NCI-H1930 (cell line): Measurements from ENCODE around the gene GTF2IRD2.
A peak's percentile ranks its signal among the peaks of the same experiment; 100 is the strongest.
"Not testable (repeated sequence)": the region's sequence is repeated elsewhere in the genome, so short reads cannot be mapped to it uniquely, and the experiment has no call there.

Experiments used
- DNase-seq, 2 experiments: peaks; one replicate each; lab custom pipeline; 2025; lab: John Stamatoyannopoulos, UW

GTF2IRD2 gene

DNA sequence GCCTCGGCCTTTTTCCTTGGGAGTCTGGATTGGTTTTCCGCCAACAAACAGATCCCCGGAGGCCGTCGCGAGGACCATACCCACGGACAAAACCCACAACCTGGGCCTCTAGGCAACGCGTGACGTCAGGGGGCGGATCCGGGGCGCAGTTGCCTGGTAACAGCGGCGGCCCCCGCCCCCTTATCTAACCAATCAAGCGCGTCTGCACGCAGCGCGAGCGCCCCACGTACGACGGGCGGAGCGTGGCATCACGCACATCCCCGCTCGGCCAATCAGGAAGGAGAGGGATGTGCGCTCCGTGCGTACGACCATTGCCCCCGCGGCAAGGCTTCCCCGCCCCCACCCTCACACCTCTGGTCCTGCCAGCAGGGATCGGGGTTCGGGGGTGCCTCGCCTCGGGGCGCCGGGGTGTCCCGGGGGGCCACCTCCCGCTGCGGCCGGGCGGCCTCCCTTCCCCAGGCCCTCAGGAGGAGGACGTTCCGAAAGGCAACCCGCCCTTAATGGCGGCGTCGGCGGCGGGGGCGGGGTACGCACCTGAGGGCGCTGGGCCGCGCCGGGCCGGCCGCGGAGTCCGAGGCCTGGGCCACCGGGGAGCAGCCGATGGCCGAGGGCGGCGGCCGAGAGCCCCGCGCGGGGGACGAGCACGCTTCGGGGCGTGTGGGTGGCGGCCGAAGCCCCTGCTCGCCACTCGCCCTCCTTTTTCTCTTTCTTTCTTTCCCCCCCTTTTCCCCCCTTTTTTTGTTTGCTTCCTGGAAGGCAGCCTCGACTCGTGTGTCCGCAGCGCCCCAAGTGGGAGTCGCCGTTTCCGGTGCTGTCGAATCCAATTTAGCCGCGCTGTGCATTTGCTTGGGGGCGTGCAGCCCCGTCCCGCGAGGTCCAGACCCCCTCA is at the start of gene GTF2IRD2:
Gene GTF2IRD2, minus strand, starts transcription at position 773 of the 889 bp plus-strand sequence. CDS start 15,227 bp downstream, outside the sequence.
- DNase-seq: not testable (repeated sequence)

DNA sequence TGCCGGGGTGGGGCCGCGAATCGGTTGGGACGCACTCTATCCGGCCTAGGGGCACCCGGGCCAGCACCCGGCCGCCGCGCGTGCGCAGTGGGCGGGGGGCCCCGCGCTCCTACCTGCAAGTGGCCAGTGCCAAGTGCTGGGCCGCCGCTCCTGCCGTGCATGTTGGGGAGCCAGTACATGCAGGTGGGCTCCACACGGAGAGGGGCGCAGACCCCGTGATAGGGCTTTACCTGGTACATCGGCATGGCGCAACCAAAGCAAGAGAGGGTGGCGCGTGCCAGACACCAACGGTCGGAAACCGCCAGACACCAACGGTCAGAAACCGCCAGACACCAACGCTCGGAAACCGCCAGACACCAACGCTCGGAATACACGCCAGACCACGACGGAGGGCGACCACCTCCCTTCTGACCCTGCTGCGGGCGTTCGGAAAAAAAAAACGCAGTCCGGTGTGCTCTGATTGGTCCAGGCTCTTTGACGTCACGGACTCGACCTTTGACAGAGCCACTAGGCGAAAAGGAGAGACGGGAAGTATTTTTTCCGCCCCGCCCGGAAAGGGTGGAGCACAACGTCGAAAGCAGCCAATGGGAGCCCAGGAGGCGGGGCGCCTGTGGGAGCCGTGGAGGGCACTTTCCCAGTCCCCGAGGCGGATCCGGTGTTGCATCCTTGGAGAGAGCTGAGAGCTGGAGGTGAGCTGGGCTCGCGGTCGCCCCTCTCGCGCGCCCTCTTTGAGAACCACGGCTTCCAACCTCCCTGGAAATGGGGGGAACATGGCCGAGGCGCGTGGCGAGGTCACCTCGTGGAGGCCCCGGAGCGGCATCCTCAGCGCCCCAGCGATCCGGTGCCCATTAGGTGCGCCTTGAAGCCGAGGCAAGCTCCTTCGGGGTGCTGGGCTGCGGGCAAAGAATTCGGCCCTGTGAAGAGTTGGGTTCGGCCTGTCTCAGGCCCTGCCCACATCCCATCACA is 39.0 kb upstream of the GTF2IRD2 start:
- DNase-seq: peak; percentile 73 to 74

DNA sequence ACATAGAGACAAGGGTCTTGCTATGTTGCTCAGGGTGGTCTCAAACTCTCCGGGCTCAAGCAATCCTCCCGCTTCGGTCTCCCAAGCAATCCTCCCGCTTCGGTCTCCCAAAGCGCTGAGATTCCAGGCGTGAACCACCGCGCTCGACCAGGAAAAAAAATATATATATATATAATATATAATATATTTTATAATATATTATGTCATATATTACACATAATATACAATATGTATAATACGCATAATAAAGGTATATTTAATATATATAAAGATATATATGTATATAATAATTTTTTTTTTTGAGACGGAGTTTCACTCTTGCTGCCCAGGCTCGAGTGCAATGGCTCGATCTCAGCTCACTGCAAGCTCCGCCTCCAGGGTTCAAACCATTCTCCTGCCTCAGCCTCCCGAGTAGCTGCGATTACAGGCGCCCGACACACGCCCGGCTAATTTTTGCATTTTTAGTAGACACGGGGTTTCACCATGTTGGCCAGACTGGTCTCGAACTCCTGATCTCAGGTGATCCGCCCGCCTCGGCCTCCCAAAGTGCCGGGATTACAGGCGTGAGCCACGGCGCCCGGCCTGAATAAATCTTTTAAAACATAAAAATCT is 38.2 kb upstream of the GTF2IRD2 start:
- not testable (repeated sequence) for DNase-seq

- not testable (repeated sequence) for DNase-seq
Measured at GRCh38 chr7:74885295-74885694, 33.9 kb upstream of the GTF2IRD2 start.

GRCh38 chr7:74882110-74882509 is 30.7 kb upstream of the GTF2IRD2 start:
- not testable (repeated sequence) for DNase-seq

DNA sequence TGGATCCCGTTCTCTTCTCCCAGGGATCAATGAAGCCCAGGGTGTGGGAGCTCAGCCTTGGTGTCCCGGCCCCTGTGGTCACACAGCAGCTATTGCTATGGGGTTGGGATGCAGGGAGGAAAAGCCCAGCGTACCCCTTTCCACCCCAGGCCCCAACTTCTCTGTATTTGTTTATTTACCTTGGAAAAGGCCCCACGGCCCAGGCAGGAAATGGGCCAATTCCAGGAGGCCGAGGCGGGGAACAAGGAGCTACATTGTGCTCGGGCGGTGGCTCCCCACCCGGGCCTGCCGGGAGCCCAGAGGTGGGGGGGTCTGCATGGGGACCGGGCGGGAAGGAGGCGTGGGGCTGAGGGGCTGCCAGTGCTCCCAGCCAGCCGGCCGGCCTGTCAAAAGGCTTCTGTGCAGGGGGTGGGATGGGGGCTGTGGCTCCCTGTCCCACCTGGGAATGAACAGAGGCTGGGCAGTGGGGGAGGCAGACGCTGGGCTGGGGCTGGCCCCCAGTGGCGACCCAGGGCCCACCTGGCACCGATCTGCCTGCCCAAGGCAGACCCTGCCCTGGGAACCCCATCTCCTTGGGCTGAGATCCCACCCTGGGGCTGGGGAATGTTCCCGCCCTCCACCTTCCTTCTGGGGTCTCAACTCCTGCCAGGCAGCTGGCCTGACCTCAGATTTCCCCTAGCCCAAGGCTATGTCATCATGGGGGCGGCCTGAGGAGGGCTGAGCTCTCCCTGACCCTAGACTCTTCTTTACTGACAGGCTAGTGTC is 23.5 kb upstream of the GTF2IRD2 start:
- not testable (repeated sequence) for DNase-seq

DNA sequence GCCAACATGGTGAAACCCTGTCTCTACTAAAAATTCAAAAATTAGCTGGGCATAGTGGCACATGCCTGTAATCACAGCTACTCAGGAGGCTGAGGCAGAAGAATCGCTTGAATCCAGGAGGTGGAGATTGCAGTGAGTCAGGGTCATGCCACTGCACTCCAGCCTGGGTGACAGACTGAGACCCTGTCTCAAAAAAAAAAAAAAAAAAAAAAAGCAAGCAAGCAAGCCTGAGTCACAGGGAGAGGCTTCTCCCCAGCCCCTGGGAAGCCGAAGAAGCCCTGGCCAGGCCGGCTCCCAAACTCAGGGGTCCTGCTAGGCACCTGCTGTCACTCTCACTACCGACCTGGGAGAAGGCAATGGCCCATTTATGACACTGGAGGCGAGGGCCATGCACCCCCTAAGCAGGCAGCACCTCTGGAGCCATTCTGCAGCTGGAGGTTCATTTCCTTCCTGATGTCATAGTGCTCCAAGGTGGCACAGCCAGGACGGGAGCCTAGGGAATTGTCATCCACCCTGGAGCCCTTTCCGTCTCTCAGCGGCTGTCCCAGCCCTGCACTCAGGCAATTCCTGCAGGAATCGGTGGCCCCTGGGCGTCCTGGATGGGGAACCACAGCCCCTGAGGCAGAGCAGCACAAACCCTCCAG is 22.8 kb upstream of the GTF2IRD2 start:
- DNase-seq: not testable (repeated sequence)

- not testable (repeated sequence) for DNase-seq
Measured at GRCh38 chr7:74872542-74872941, 21.1 kb upstream of the GTF2IRD2 start.

DNA sequence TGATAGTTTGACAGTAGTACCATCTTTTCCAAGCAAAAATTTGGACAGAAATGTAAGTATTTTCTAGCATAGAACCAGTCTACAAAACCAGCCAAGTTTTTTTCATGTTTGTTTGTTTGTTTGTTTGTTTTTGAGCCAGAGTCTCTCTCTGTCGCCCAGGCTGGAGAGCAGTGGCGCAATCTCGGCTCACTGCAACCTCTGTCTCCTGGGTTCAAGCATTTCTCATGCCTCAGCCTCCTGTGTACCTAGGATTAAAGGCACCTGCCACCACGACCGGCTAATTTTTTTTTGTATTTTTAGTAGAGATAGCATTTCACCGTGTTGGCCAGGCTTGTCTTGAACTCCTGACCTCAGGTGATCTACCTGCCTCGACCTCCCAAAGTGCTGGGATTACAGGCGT is 14.4 kb upstream of the GTF2IRD2 start:
- DNase-seq: not testable (repeated sequence)

GRCh38 chr7:74849853-74850252 is 1.6 kb downstream of the GTF2IRD2 start:
- not testable (repeated sequence) for DNase-seq

DNA sequence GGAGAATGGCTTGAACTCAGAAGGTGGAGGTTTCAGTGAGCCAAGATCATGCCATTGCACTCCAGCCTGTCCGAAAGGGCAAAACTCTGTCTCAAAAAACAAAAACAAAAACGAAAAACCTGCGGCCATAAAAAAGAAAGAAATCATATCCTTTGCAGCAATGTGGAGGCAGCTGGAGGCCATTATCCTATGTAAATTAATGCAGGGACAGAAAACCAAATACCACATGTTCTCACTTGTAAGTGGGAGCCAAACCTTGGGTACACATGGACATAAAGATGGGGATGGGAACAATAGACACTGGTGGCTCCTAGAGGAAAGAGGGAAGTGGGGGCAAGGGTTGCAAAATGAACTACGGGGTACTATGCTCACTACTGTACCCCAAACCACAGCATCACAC is 21.0 kb downstream of the GTF2IRD2 start:
- not testable (repeated sequence) for DNase-seq

GRCh38 chr7:74829959-74830358 is 21.4 kb downstream of the GTF2IRD2 start:
- DNase-seq: not testable (repeated sequence)

DNA sequence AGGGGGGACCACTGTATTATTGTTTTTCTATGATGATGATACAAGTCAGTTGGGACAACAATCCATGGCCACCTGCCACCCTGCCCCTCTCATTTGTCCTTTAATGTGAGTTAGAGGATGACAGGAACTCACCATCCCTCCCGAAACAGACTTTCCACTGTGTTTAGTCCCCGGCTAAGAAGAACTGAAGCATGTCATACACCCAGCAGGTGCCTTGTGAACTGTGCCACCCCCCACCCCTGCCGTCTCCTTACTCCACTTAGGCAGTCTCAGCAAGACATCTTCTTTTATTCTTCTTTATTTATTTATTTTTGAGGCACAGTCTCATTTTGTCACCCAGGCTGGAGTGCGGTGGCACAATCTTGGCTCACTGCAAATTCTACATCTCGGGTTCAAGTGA is 30.1 kb downstream of the GTF2IRD2 start:
- not testable (repeated sequence) for DNase-seq

DNA sequence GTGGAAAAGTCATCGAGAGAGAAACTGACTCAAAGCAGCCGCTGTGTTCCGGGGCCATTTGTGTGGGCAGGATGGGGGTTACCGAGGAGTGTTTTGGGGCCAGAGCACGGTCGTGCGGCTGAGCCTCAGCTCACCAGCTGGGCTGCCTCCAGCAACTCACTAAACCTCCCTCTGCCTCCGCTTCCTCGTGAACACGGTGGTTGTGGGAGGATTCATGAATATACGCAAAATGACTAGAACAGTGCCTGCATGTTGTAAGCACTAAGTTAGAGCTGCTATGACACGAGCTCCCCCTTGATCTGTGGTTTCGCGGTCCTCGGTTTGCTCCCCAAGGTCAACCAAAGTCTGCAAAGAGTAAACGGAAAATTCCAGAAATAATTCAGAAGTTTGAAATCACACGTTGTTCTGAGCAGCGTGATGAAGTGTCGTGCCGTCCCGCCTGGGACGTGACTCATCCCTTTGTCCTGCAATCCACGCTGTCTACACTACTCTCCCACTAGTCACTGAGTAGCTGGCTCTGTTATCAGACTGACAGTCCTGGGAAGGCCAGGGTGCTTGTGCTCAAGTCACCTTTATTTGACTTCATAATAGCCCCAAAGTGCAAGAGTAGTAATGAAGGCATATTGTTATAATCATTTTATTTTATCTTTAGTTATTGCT is 31.1 kb downstream of the GTF2IRD2 start:
- DNase-seq: not testable (repeated sequence)

- DNase-seq: not testable (repeated sequence)
Measured at GRCh38 chr7:74815882-74816281, 35.5 kb downstream of the GTF2IRD2 start.

DNA sequence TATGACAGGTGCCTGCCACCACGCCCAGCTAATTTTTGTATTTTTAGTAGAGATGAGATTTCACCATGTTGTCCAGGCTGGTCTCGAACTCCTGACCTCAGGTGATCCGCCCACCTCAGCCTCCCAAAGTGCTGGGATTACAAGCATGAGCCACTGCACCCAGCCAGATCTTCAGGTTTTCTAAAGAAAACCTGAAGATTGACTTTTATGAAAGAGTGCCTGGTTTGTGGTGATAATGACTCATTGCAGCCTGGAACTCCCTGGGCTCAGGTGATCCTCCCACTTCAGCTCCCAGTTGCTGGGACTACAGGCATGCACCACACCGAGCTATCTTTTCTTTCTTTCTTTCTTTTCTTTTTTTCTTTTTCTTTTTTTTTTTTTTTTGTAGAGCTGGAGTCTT is 52.8 kb downstream of the GTF2IRD2 start:
- not testable (repeated sequence) for DNase-seq

DNA sequence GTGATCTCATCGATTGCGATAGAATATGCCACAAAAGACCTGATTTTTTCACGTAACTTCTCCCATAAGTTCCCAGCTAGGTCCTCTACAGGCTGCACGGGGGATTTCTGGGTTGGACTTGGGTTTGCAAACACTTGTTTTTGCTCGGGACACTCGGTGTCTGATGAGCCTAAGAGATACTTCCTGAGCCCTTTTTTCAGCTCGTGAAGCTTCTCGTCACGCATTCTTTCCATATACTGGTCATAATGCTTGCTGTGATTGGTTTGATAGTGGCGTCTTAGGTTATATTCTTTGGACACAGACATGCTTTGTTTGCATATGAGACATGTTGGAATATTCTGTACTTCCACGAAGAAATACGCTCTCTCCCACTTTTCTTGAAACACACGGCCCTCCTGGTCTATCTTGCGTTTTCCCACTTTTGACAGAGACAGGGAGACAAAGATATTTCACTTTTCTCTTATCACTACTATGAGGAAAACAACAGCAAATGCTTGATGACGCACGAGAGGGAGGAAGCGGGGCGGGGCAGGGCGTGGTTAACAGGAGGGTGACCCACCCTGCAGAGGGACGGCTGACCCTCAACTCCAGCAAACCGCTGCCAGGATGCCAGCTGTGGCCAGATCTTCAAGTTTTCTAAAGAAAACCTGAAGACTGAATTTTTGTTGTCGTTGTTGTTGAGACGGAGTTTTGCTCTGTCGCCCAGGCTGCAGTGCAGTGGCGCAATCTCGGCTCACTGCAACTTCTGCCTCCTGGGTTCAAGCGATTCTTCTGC is 53.4 kb downstream of the GTF2IRD2 start:
- DNase-seq: not testable (repeated sequence)

- DNase-seq: not testable (repeated sequence)
Measured at GRCh38 chr7:74789200-74789736, 62.1 kb downstream of the GTF2IRD2 start.
